KMS-11 (cell line): ENCODE results near the gene STX1B.

ENCODE experiments used
- H2AFZ ChIP-seq: fragments of 200-600 bp; sonication (generic); 2 replicates; pipeline ENCODE4 v1.6.1; 2016; ENCODE audit warnings: antibody characterized with exemption, mixed run types, low read depth
- H3K27ac ChIP-seq: fragments of 200-600 bp; sonication (generic); 2 replicates; pipeline ENCODE4 v1.6.1; 2016; ENCODE audit warnings: mild to moderate bottlenecking, mixed run types
- H3K27me3 ChIP-seq: fragments of 200-600 bp; sonication (generic); 2 replicates; pipeline ENCODE4 v1.6.1; 2017; ENCODE audit warnings: mild to moderate bottlenecking, low read depth, mixed run types, moderate library complexity; ENCODE audit not compliant: insufficient read depth
- H3K36me3 ChIP-seq: fragments of 200-600 bp; sonication (generic); 2 replicates; pipeline ENCODE4 v1.6.1; 2017; ENCODE audit warnings: mild to moderate bottlenecking, mixed run types; ENCODE audit not compliant: insufficient read depth
- H3K4me1 ChIP-seq: fragments of 200-600 bp; sonication (generic); 2 replicates; pipeline ENCODE4 v1.6.1; 2016; ENCODE audit warnings: mild to moderate bottlenecking, low read depth, mixed run types; ENCODE audit not compliant: poor library complexity, severe bottlenecking
- H3K4me2 ChIP-seq: fragments of 200-600 bp; sonication (generic); 2 replicates; pipeline ENCODE4 v1.7.0; 2016; ENCODE audit warnings: mild to moderate bottlenecking, mixed run types
- H3K4me3 ChIP-seq: fragments of 200-600 bp; sonication (generic); IDR thresholded peaks from 2 replicates; pipeline ENCODE4 v1.6.1; 2017; ENCODE audit warnings: low read depth, low read length, mixed read lengths; ENCODE audit not compliant: insufficient read depth
- H3K79me2 ChIP-seq: fragments of 200-600 bp; sonication (generic); 2 replicates; pipeline ENCODE4 v1.6.1; 2016; ENCODE audit warnings: low read depth, mixed run types; ENCODE audit not compliant: insufficient read depth
- H3K9ac ChIP-seq: fragments of 200-600 bp; sonication (generic); 2 replicates; pipeline ENCODE4 v1.6.1; 2016; ENCODE audit warnings: mild to moderate bottlenecking, mixed run types
- H4K20me1 ChIP-seq: fragments of 200-600 bp; sonication (generic); 2 replicates; pipeline ENCODE4 v1.6.1; 2016; ENCODE audit warnings: mild to moderate bottlenecking, mixed run types; ENCODE audit not compliant: insufficient read depth
- TF ChIP-seq, protein P1 (sequence below): fragments of 200-600 bp; sonication (generic); conservative IDR thresholded peaks from 2 replicates; pipeline ENCODE4 v1.6.1; 2017; ENCODE audit warnings: low read depth, mild to moderate bottlenecking, antibody characterized with exemption, low read length, moderate library complexity, mixed read lengths

Gene STX1B

DNA sequence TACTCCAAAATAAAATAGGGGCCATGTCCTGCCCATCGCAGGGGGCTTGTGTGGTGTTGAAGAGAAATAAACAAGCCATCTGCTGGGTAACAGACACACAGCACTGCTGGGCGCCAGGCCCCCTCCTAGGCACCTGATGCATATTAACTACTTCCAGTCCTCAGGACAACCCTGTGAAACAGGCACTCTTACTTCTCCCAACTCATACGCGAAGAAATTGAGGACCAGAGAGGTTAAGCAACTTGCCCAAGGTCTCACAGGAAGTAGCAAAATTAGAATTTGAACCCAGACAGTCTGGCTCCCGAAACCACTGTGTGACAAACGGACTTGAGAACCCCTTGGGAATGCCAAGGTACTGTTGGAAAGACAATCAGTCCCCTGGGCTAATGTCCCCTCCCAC, 2.8 kb downstream of the STX1B start:
- H4K20me1 ChIP-seq, result no peaks in the 10 kb centered on the region
- H3K27ac ChIP-seq, result no peak overlapping the region
- H3K9ac ChIP-seq, result no peak overlapping the region
- H3K36me3 ChIP-seq, result no peaks in the 10 kb centered on the region
- no peaks in the 10 kb centered on the region for H3K79me2 ChIP-seq
- TF ChIP-seq, protein P1, sequence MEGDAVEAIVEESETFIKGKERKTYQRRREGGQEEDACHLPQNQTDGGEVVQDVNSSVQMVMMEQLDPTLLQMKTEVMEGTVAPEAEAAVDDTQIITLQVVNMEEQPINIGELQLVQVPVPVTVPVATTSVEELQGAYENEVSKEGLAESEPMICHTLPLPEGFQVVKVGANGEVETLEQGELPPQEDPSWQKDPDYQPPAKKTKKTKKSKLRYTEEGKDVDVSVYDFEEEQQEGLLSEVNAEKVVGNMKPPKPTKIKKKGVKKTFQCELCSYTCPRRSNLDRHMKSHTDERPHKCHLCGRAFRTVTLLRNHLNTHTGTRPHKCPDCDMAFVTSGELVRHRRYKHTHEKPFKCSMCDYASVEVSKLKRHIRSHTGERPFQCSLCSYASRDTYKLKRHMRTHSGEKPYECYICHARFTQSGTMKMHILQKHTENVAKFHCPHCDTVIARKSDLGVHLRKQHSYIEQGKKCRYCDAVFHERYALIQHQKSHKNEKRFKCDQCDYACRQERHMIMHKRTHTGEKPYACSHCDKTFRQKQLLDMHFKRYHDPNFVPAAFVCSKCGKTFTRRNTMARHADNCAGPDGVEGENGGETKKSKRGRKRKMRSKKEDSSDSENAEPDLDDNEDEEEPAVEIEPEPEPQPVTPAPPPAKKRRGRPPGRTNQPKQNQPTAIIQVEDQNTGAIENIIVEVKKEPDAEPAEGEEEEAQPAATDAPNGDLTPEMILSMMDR, result no peak
- no peak overlapping the region for H3K4me3 ChIP-seq
- H2AFZ ChIP-seq, result no peak overlapping the region
- peaks cover 68% of the 10 kb centered on the region for H3K27me3 ChIP-seq
- no peaks in the 10 kb centered on the region for H3K4me1 ChIP-seq
- H3K4me2 ChIP-seq, result no peak overlapping the region

DNA sequence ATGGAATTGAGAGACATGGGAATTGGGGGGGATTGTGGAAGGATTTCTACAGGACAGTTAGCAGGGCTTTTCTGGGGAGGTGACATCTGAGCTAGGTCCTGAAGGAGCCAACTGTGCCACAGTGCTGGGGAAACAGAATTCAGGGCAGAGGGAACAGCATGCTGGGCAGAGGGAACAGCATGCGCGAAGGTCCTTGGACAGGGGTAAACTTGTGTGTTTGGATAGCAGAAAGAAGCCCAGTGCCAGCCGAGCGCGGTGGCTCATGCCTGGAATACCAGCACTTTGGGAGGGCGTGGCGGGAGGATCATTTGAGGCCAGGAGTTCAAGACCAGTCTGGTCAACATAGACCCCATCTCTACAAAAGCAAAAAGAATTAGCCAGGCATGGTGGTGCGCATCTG, 3.8 kb downstream of the STX1B start:
- Histone ChIP-seq H3K9ac (no peak overlapping the region), H3K36me3 (no peaks in the 10 kb centered on the region), H3K79me2 (no peaks in the 10 kb centered on the region), H2AFZ (no peak overlapping the region), H3K27me3 (peaks cover 60% of the 10 kb centered on the region), H3K4me3 (no peak overlapping the region), H4K20me1 (no peaks in the 10 kb centered on the region), H3K4me2 (no peak overlapping the region), H3K4me1 (no peaks in the 10 kb centered on the region), H3K27ac (no peak overlapping the region)
- TF ChIP-seq, protein P1, result no peak

DNA sequence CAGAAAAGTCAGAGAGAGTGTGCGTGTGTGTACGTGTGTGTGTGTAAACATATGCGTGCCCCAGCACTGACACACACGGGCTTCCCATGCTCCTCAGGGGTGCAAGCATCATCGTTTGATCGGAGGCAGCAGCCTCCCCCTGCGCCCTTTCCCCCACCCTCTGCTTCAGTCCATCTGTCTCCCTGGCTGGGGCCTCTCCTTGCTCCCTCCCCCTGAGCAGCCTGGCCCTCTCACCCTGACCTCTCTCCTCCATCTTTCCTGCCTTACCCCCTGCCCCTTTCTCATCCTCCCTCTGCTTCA, 4.4 kb downstream of the STX1B start:
- H3K27me3 ChIP-seq, result peaks cover 54% of the 10 kb centered on the region
- no peaks in the 10 kb centered on the region for H4K20me1 ChIP-seq
- TF ChIP-seq, protein P1, result no peak
- no peaks in the 10 kb centered on the region for H3K36me3 ChIP-seq
- H3K4me1 ChIP-seq, result no peaks in the 10 kb centered on the region
- H3K9ac ChIP-seq, result no peak overlapping the region
- no peaks in the 10 kb centered on the region for H3K79me2 ChIP-seq
- H3K4me3 ChIP-seq, result no peak overlapping the region
- H3K4me2 ChIP-seq, result no peak overlapping the region
- H2AFZ ChIP-seq, result no peak overlapping the region
- no peak overlapping the region for H3K27ac ChIP-seq

DNA sequence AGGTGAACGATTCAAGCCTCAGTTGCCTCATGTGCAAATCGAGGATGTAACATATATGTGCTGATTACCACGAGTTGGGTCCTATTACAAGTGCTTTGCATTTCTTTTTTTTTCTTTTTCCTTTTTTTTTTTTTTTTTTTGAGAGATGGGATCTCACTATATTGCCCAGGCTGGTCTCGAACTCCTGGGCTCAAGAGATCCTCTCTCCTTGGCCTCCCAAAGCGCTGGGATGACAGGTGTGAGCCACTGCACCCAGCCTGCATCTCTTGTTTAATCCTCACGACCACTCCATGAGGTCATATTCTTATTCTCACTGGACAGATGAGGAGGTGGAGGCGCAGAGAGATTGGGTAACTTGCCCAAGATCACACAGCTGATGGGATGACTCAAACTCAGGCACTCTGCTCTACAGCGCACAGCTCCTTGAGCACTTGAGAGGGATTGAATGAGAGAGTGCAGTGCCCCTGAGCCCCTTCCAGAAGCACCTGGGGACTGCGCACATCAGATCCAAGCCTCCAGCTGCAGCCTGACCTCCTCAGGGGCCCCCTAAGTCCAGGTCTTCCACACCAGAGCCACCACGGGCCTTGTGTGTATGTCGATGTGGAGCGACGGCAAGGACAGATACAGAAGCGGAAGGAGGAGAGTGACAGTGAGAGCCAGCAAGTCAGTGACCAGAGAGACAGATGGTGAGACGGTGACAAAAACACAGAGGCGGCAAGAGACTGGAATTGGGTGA, 4.9 kb downstream of the STX1B start:
- no peaks in the 10 kb centered on the region for H3K36me3 ChIP-seq
- H3K27me3 ChIP-seq, result peaks cover 51% of the 10 kb centered on the region
- TF ChIP-seq, protein P1, result no peak
- H3K27ac ChIP-seq, result no peak overlapping the region
- no peak overlapping the region for H3K4me2 ChIP-seq
- H2AFZ ChIP-seq, result no peak overlapping the region
- H3K4me1 ChIP-seq, result no peaks in the 10 kb centered on the region
- no peaks in the 10 kb centered on the region for H4K20me1 ChIP-seq
- H3K4me3 ChIP-seq, result no peak overlapping the region
- H3K79me2 ChIP-seq, result no peaks in the 10 kb centered on the region
- H3K9ac ChIP-seq, result no peak overlapping the region
